Measurements from ENCODE around the gene XRCC3. TPM values are rescaled to one million over a fixed set of nuclear protein-coding genes. Genes with fewer than 3 reads are reported as not detected.

The XRCC3 gene
- total and polyA plus RNA-seq, 10 of the 15 experiments (the other 5 are each of a cell fraction or from before 2014, with no cell fraction given): 0.37 to 52.0 (median 26.8) TPM

DNA sequence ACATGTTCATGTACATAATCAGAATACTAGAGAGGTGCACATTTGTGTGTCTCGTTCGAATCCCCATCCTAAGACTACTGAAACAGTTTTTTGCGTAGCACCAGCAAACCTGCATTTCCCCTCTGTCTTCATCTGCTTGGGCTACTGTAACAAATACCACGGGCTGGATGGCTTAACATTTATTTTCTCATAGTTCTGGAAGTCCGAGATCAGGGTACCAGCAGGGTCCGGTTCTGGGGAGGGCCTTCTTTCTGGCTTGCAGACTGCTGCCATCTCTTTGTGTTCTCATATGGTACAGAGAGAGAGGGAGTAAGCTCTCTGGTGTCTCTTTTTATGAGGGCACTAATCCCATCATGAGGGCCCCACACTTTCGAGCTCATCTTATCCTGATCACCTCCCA, 55.6 kb downstream of the XRCC3 start (continued):
- TF ChIP-seq GATAD2B (conservative IDR thresholded peaks at IDR 0.05; ENCODE audit: low read depth) (no peak), RB1 (IDR thresholded peaks at IDR 0.05; ENCODE audit: borderline replicate concordance) (no peak), ZNF217 (IDR thresholded peaks at IDR 0.05) (no peak)
- TF ChIP-seq, protein P1, sequence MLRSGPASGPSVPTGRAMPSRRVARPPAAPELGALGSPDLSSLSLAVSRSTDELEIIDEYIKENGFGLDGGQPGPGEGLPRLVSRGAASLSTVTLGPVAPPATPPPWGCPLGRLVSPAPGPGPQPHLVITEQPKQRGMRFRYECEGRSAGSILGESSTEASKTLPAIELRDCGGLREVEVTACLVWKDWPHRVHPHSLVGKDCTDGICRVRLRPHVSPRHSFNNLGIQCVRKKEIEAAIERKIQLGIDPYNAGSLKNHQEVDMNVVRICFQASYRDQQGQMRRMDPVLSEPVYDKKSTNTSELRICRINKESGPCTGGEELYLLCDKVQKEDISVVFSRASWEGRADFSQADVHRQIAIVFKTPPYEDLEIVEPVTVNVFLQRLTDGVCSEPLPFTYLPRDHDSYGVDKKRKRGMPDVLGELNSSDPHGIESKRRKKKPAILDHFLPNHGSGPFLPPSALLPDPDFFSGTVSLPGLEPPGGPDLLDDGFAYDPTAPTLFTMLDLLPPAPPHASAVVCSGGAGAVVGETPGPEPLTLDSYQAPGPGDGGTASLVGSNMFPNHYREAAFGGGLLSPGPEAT (IDR thresholded peaks at IDR 0.05; ENCODE audit: low read depth): no peak

DNA sequence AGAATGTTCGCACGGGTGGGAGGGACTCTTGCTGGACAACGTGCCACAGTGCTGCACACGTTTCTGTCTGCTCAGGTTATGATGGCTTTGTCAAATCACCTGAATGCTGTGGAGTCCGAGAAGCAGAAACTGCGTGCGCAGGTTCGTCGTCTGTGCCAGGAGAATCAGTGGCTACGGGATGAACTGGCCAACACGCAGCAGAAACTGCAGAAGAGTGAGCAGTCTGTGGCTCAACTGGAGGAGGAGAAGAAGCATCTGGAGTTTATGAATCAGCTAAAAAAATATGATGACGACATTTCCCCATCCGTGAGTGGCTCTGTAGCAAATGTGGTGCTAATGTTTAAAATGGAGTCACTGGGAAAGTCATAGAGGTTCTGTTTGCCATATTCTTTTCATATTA, 57.8 kb downstream of the XRCC3 start:
- ChIA-PET POLR2A (no interaction called here), CTCF (no interaction called here), SMC1A (ENCODE audit: uncharacterized antibody, unreplicated experiment) (interaction anchor here (1.2 kb wide), 1 partner anchor 23 kb away, joined by 3 read pairs; no protein-coding TSS in a partner anchor), RAD21 (ENCODE audit: unreplicated experiment) (no interaction called here)
- Histone ChIP-seq H4K20me1 (ENCODE audit: control insufficient read depth, insufficient read depth) (no peaks in the 10 kb centered on the region), H3K27ac (ENCODE audit: control insufficient read depth, insufficient read depth) (no peak overlapping the region), H3K36me3 (ENCODE audit: control insufficient read depth in 2 of 2, insufficient read depth in 2 of 2, low read length in 1 of 2) (peaks cover 19 to 49% of the 10 kb centered on the region in 2 experiments), H3K27me3 (replicated peaks in 1 of 2; ENCODE audit: control insufficient read depth in 2 of 2, insufficient read depth in 2 of 2, low read length in 1 of 2) (no peaks in the 10 kb centered on the region), H3K9ac (ENCODE audit: control insufficient read depth, insufficient read depth, low read length) (no peak overlapping the region), H2AFZ (ENCODE audit: control insufficient read depth, low read depth, low read length) (no peak overlapping the region), H3K9me3 (replicated peaks; ENCODE audit: control insufficient read depth, insufficient read depth, low read length) (no peaks in the 10 kb centered on the region), H3K79me2 (ENCODE audit: control insufficient read depth, insufficient read depth, low read length) (peaks cover 2% of the 10 kb centered on the region), H3K4me2 (ENCODE audit: control insufficient read depth, insufficient read depth) (no peak overlapping the region), H3K4me1 (ENCODE audit: control insufficient read depth, insufficient read depth, low read length) (peaks cover 4% of the 10 kb centered on the region), H3K4me3 (no peak overlapping the region)
- TF ChIP-seq RAD51 (IDR thresholded peaks at IDR 0.05) (no peak), CBX3 (IDR thresholded peaks at IDR 0.05; ENCODE audit: borderline replicate concordance, low read depth) (no peak), NRF1 (conservative IDR thresholded peaks at IDR 0.05; ENCODE audit: low read depth, low read length) (no peak)
- TF ChIP-seq, protein P2, sequence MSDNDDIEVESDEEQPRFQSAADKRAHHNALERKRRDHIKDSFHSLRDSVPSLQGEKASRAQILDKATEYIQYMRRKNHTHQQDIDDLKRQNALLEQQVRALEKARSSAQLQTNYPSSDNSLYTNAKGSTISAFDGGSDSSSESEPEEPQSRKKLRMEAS (IDR thresholded peaks at IDR 0.05; ENCODE audit: low read depth, low read length): no peak
- in situ Hi-C loops (cut with MboI) (no loop called here), intact Hi-C loops (cut with micrococcal nuclease; ENCODE audit: unreplicated experiment) (no loop called here)
- BruUV-seq (replicated peaks): no TSS peak
- FAIRE-seq: no peak
- ATAC-seq: no peak
- WGBS (ENCODE audit: insufficient coverage, insufficient replicate concordance, low lambda C conversion rate, missing lambda C conversion rate): 93% methylated on average over 13 of the region's 13 CpGs
- no peak for DNase-seq (ENCODE audit: low read depth, low spot score)
